ENCODE measurements around the gene MX2.

DNA sequence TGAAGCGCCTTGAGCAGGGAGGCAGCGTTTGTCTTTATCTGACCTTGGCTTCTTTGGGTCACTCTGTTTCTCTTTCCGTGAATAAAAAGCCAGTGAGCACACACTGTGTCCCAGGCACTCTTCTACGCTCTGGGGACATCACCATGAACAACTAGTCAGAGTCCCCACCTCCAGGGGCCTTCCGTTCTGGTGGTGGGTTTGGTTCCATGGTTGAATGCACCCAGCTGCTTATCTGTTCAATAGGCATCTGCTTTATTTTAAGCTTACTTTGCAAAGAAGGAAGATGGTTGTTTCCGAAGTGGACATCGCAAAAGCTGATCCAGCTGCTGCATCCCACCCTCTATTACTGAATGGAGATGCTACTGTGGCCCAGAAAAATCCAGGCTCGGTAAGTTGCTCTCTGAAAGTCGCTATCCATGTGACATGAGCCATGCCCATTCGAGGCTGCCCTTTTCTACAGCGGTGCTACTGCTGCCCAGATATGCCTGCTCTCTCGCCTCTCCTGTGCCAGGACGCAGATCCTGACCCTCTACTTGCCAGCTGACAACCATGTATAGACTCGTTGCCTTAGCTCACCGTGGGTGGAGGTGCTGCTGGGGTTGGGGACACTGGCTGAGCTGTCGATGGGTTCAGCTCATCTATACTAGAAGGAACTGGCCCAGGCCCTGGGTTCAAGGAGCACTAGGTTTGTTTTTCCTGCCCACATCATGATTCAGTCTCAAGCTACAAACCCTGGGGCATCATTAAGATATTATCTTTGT is 70.1 kb downstream of the MX2 start:
- no peak for TF ChIP-seq BHLHE40 (IDR thresholded peaks at IDR 0.05; ENCODE audit: low read depth, low read length)
- TF ChIP-seq, protein P1, sequence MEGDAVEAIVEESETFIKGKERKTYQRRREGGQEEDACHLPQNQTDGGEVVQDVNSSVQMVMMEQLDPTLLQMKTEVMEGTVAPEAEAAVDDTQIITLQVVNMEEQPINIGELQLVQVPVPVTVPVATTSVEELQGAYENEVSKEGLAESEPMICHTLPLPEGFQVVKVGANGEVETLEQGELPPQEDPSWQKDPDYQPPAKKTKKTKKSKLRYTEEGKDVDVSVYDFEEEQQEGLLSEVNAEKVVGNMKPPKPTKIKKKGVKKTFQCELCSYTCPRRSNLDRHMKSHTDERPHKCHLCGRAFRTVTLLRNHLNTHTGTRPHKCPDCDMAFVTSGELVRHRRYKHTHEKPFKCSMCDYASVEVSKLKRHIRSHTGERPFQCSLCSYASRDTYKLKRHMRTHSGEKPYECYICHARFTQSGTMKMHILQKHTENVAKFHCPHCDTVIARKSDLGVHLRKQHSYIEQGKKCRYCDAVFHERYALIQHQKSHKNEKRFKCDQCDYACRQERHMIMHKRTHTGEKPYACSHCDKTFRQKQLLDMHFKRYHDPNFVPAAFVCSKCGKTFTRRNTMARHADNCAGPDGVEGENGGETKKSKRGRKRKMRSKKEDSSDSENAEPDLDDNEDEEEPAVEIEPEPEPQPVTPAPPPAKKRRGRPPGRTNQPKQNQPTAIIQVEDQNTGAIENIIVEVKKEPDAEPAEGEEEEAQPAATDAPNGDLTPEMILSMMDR (conservative IDR thresholded peaks at IDR 0.05; ENCODE audit: low read depth, low read length) = no peak
- no peak for TF ChIP-seq MXI1 (IDR thresholded peaks at IDR 0.05; ENCODE audit: borderline replicate concordance, low read depth, low read length)
- TF ChIP-seq RFX5 (IDR thresholded peaks at IDR 0.05; ENCODE audit: low read depth, low read length) = no peak
- no peak for TF ChIP-seq RAD21 (IDR thresholded peaks at IDR 0.05; ENCODE audit: low read length)
- TF ChIP-seq POLR2A (IDR thresholded peaks at IDR 0.05; ENCODE audit: low read depth, low read length) = no peak
- no peak for TF ChIP-seq CEBPB (IDR thresholded peaks at IDR 0.05; ENCODE audit: low read depth, low read length)
- no peak for TF ChIP-seq MAFK (IDR thresholded peaks at IDR 0.05; ENCODE audit: low read depth, low read length)
- TF ChIP-seq FOS (IDR thresholded peaks at IDR 0.05; ENCODE audit: low read depth, low read length) = no peak
- TF ChIP-seq RCOR1 (IDR thresholded peaks at IDR 0.05; ENCODE audit: insufficient replicate concordance, low read length) = no peak
- TF ChIP-seq, protein P2, sequence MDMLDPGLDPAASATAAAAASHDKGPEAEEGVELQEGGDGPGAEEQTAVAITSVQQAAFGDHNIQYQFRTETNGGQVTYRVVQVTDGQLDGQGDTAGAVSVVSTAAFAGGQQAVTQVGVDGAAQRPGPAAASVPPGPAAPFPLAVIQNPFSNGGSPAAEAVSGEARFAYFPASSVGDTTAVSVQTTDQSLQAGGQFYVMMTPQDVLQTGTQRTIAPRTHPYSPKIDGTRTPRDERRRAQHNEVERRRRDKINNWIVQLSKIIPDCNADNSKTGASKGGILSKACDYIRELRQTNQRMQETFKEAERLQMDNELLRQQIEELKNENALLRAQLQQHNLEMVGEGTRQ (IDR thresholded peaks at IDR 0.05; ENCODE audit: low read depth, low read length) = no peak
- TF ChIP-seq CHD1 (IDR thresholded peaks at IDR 0.05; ENCODE audit: low read depth, low read length) = no peak
- TF ChIP-seq SMC3 (IDR thresholded peaks at IDR 0.05; ENCODE audit: low read depth, low read length) = no peak
